Vagina (tissue), 2 donors: Measurements from ENCODE around the gene PBX2. TPM values are rescaled to one million over a fixed set of nuclear protein-coding genes. Genes with fewer than 3 reads are reported as not detected.

Source experiments
- DNase-seq, 2 donors: peaks; one replicate each; pipeline ENCODE4 v3.0.0-alpha.2; 2017; ENCODE audit errors: extremely low spot score in 2 of 2
- H3K27ac ChIP-seq: fragments of 200-600 bp; sonication (generic); one replicate; pipeline ENCODE4 v1.5.1; 2019
- H3K27me3 ChIP-seq: fragments of 200-600 bp; sonication (generic); one replicate; pipeline ENCODE4 v1.5.1; 2019
- H3K36me3 ChIP-seq, 2 donors: fragments of 200-600 bp; sonication (generic); one replicate each; pipeline ENCODE4 v1.5.1; 2017 to 2019
- H3K4me1 ChIP-seq: fragments of 200-600 bp; sonication (generic); one replicate; pipeline ENCODE4 v1.5.1; 2019
- H3K4me3 ChIP-seq, 2 donors: fragments of 200-600 bp; sonication (generic); 1 replicate in 1 of 2; 2 replicates in 1 of 2; pipeline ENCODE4 v1.5.1; 2016 to 2019
- H3K9me3 ChIP-seq: fragments of 200-600 bp; sonication (generic); one replicate; pipeline ENCODE4 v1.5.1; 2019
- CTCF ChIP-seq, 3 experiments: fragments of 450-650 bp in 2 of 3; fragments of 200-600 bp in 1 of 3; sonication (generic) in 1 of 3; IDR thresholded peaks; one replicate each; pipeline ENCODE4 v1.5.1; 2017 to 2019; ENCODE audit warnings: antibody characterized with exemption in 3 of 3, mild to moderate bottlenecking in 2 of 3, moderate library complexity in 2 of 3
- POLR2A ChIP-seq, 2 donors: fragments of 450-650 bp; IDR thresholded peaks; one replicate each; pipeline ENCODE4 v1.6.1; 2017; ENCODE audit warnings: antibody characterized with exemption in 2 of 2, mild to moderate bottlenecking in 2 of 2, moderate library complexity in 2 of 2
- POLR2AphosphoS5 ChIP-seq, 2 donors: sonication (generic); formaldehyde crosslinking; IDR thresholded peaks; one replicate each; pipeline ENCODE4 v1.9.0; 2017; ENCODE audit warnings: antibody characterized with exemption in 2 of 2, mild to moderate bottlenecking in 2 of 2, low read depth in 1 of 2; ENCODE audit not compliant: insufficient read depth in 1 of 2
- intact Hi-C: fragments of 100-400 bp; cut with DNase I; formaldehyde crosslinking; loops from one replicate; pipeline ENCODE4 v1.15.1; 2023
- total RNA-seq: library from RNA; depleted of rRNA; stranded (reverse); fragments of >200 nt; gene quantifications from one replicate; pipeline ENCODE4 v1.2.3, GENCODE V29; 2016

PBX2 gene
- total RNA-seq, 1 donor from 2014 or later = 49.4 TPM

GRCh38 chr6:32216998-32217397 is 27.0 kb upstream of the PBX2 start:
- TF ChIP-seq POLR2AphosphoS5 (IDR thresholded peaks at IDR 0.05; ENCODE audit: insufficient read depth in 1 of 2, low read depth in 1 of 2) (no peak), POLR2A (IDR thresholded peaks at IDR 0.05) (no peak), CTCF (IDR thresholded peaks at IDR 0.05) (no peak)
- no peak overlapping the region for H3K4me3 ChIP-seq
- H3K27ac ChIP-seq = no peak overlapping the region
- no peaks in the 10 kb centered on the region for H3K36me3 ChIP-seq
- DNase-seq = no peak
- no peaks in the 10 kb centered on the region for H3K9me3 ChIP-seq
- intact Hi-C loops = no loop called here
- H3K4me1 ChIP-seq = no peaks in the 10 kb centered on the region
- H3K27me3 ChIP-seq = no peaks in the 10 kb centered on the region

- intact Hi-C loops = no loop called here
- DNase-seq = no peak
- H3K36me3 ChIP-seq = no peaks in the 10 kb centered on the region
Observed at GRCh38 chr6:32216285-32216684, 26.3 kb upstream of the PBX2 start.

GRCh38 chr6:32215617-32216016 is 25.6 kb upstream of the PBX2 start:
- intact Hi-C loops = no loop called here
- Histone ChIP-seq H3K9me3 (no peaks in the 10 kb centered on the region), H3K4me1 (no peaks in the 10 kb centered on the region), H3K36me3 (no peaks in the 10 kb centered on the region), H3K27me3 (no peaks in the 10 kb centered on the region), H3K4me3 (no peak overlapping the region), H3K27ac (no peak overlapping the region)
- no peak for TF ChIP-seq CTCF (IDR thresholded peaks at IDR 0.05)
- no peak for TF ChIP-seq POLR2AphosphoS5 (IDR thresholded peaks at IDR 0.05; ENCODE audit: insufficient read depth in 1 of 2, low read depth in 1 of 2)
- TF ChIP-seq POLR2A (IDR thresholded peaks at IDR 0.05) = no peak
- no peak for DNase-seq

More at GRCh38 chr6:32216285-32216684, 26.3 kb upstream of the PBX2 start:
- no peak overlapping the region for H3K4me3 ChIP-seq
- H3K9me3 ChIP-seq = no peaks in the 10 kb centered on the region
- no peaks in the 10 kb centered on the region for H3K4me1 ChIP-seq
- TF ChIP-seq POLR2AphosphoS5 (IDR thresholded peaks at IDR 0.05; ENCODE audit: insufficient read depth in 1 of 2, low read depth in 1 of 2) (no peak), CTCF (IDR thresholded peaks at IDR 0.05) (no peak), POLR2A (IDR thresholded peaks at IDR 0.05) (no peak)
- no peaks in the 10 kb centered on the region for H3K27me3 ChIP-seq
- no peak overlapping the region for H3K27ac ChIP-seq

GRCh38 chr6:32214126-32214525 is 24.1 kb upstream of the PBX2 start:
- H3K27me3 ChIP-seq = no peaks in the 10 kb centered on the region
- DNase-seq = no peak
- no peak overlapping the region for H3K4me3 ChIP-seq
- no peak overlapping the region for H3K27ac ChIP-seq
- H3K9me3 ChIP-seq = no peaks in the 10 kb centered on the region
- H3K36me3 ChIP-seq = no peaks in the 10 kb centered on the region
- no peaks in the 10 kb centered on the region for H3K4me1 ChIP-seq
- TF ChIP-seq POLR2AphosphoS5 (IDR thresholded peaks at IDR 0.05; ENCODE audit: insufficient read depth in 1 of 2, low read depth in 1 of 2) = no peak
- no peak for TF ChIP-seq CTCF (IDR thresholded peaks at IDR 0.05)
- no peak for TF ChIP-seq POLR2A (IDR thresholded peaks at IDR 0.05)
- intact Hi-C loops = no loop called here

GRCh38 chr6:32213649-32214048 is 23.6 kb upstream of the PBX2 start:
- no peak for DNase-seq
- H3K4me1 ChIP-seq = no peaks in the 10 kb centered on the region
- H3K27ac ChIP-seq = no peak overlapping the region
- TF ChIP-seq POLR2AphosphoS5 (IDR thresholded peaks at IDR 0.05; ENCODE audit: insufficient read depth in 1 of 2, low read depth in 1 of 2) = no peak
- TF ChIP-seq POLR2A (IDR thresholded peaks at IDR 0.05) = no peak
- TF ChIP-seq CTCF (IDR thresholded peaks at IDR 0.05) = no peak
- H3K4me3 ChIP-seq = no peak overlapping the region
- no peaks in the 10 kb centered on the region for H3K9me3 ChIP-seq
- H3K27me3 ChIP-seq = no peaks in the 10 kb centered on the region
- intact Hi-C loops = no loop called here
- no peaks in the 10 kb centered on the region for H3K36me3 ChIP-seq
